Neuronal stem cell (in vitro differentiated cells): Measurements from ENCODE around the gene DAW1.
"Not testable (repeated sequence)": the region's sequence is repeated elsewhere in the genome, so short reads cannot be mapped to it uniquely, and the experiment has no call there.

Experiments used
- DNase-seq: peaks from one replicate; pipeline ENCODE4 v3.0.0-alpha.2; 2013; ENCODE audit warnings: low spot score
- H2AFZ ChIP-seq: one replicate; pipeline ENCODE4 v1.6.1; 2013; ENCODE audit warnings: mild to moderate bottlenecking, low read length, inconsistent platforms
- H2AK5ac ChIP-seq: 2 replicates; pipeline ENCODE4 v1.6.1; 2013; ENCODE audit warnings: low read depth, mild to moderate bottlenecking, inconsistent platforms, low read length, moderate library complexity, mixed read lengths
- H2BK120ac ChIP-seq: 2 replicates; pipeline ENCODE4 v1.6.1; 2013; ENCODE audit warnings: low read depth, mild to moderate bottlenecking, inconsistent platforms, low read length, moderate library complexity, mixed read lengths
- H2BK12ac ChIP-seq: one replicate; pipeline ENCODE4 v1.6.1; 2013; ENCODE audit warnings: low read length, inconsistent platforms
- H2BK15ac ChIP-seq: 2 replicates; pipeline ENCODE4 v1.6.1; 2013; ENCODE audit warnings: mild to moderate bottlenecking, low read length, inconsistent platforms, mixed read lengths
- H2BK5ac ChIP-seq: one replicate; pipeline ENCODE4 v1.6.1; 2013; ENCODE audit warnings: inconsistent platforms, mild to moderate bottlenecking, low read length, moderate library complexity
- H3K14ac ChIP-seq: one replicate; pipeline ENCODE4 v1.6.1; 2013; ENCODE audit warnings: low read length, inconsistent platforms
- H3K18ac ChIP-seq: 2 replicates; pipeline ENCODE4 v1.6.1; 2013; ENCODE audit warnings: low read length, inconsistent platforms
- H3K23ac ChIP-seq: 2 replicates; pipeline ENCODE4 v1.6.1; 2013; ENCODE audit warnings: low read depth, mild to moderate bottlenecking, mixed read lengths, low read length, inconsistent platforms; ENCODE audit not compliant: poor library complexity
- H3K27ac ChIP-seq: replicated peaks from 3 replicates; pipeline ENCODE4 v1.5.1; 2013; ENCODE audit warnings: low read length, inconsistent platforms
- H3K27me3 ChIP-seq, 3 experiments: 2 replicates each; pipeline ENCODE4 v1.6.1; 2013; ENCODE audit warnings: low read length in 3 of 3, mild to moderate bottlenecking in 2 of 3, inconsistent platforms in 1 of 3, low read depth in 1 of 3, mixed read lengths in 1 of 3, moderate library complexity in 1 of 3; ENCODE audit not compliant: control insufficient read depth in 3 of 3, insufficient read depth in 3 of 3
- H3K36me3 ChIP-seq, 2 donors: replicated peaks in 1 of 2; 2 replicates each; pipeline ENCODE4 v1.6.1; 2013; ENCODE audit warnings: low read length in 2 of 2; ENCODE audit not compliant: control insufficient read depth in 2 of 2, insufficient read depth in 2 of 2
- H3K4ac ChIP-seq: 2 replicates; pipeline ENCODE4 v1.6.1; 2013; ENCODE audit warnings: inconsistent platforms, mild to moderate bottlenecking, low read length, moderate library complexity
- H3K4me1 ChIP-seq, 2 donors: 1 replicate in 1 of 2; 2 replicates in 1 of 2; pipeline ENCODE4 v1.6.1; 2013; ENCODE audit warnings: low read length in 2 of 2, low read depth in 1 of 2; ENCODE audit not compliant: control insufficient read depth in 2 of 2, insufficient read depth in 1 of 2
- H3K4me2 ChIP-seq: one replicate; pipeline ENCODE4 v1.6.1; 2013; ENCODE audit warnings: mild to moderate bottlenecking, low read length, inconsistent platforms; ENCODE audit not compliant: insufficient read depth, poor library complexity, severe bottlenecking
- H3K4me3 ChIP-seq, 2 donors: 2 replicates each; pipeline ENCODE4 v1.5.1; 2013; ENCODE audit warnings: low read length in 2 of 2, mild to moderate bottlenecking in 2 of 2, inconsistent platforms in 1 of 2, moderate library complexity in 1 of 2
- H3K79me1 ChIP-seq: one replicate; pipeline ENCODE4 v1.6.1; 2013; ENCODE audit warnings: low read depth, mild to moderate bottlenecking, inconsistent platforms, low read length, moderate library complexity
- H3K9ac ChIP-seq: one replicate; pipeline ENCODE4 v1.6.1; 2013; ENCODE audit warnings: mild to moderate bottlenecking, low read depth, low read length, inconsistent platforms; ENCODE audit not compliant: poor library complexity
- H3K9me3 ChIP-seq, 2 donors: replicated peaks in 1 of 2; 2 replicates each; pipeline versions ENCODE3 to v1.6.1; 2013; ENCODE audit warnings: low read length in 2 of 2, mild to moderate bottlenecking in 2 of 2, inconsistent platforms in 1 of 2, low read depth in 1 of 2, mixed read lengths in 1 of 2, moderate library complexity in 1 of 2; ENCODE audit not compliant: control insufficient read depth in 2 of 2, insufficient read depth in 1 of 2
- H4K8ac ChIP-seq: one replicate; pipeline ENCODE4 v1.6.1; 2013; ENCODE audit warnings: low read depth, mild to moderate bottlenecking, inconsistent platforms, low read length, moderate library complexity
- H4K91ac ChIP-seq: one replicate; pipeline ENCODE4 v1.6.1; 2013; ENCODE audit warnings: low read length, low read depth, mild to moderate bottlenecking, inconsistent platforms; ENCODE audit not compliant: poor library complexity
- WGBS, 2 donors: extraction: QIAGEN DNeasy Blood & Tissue Kit; methylation state at CpG; one replicate each; pipeline ENCODE4 v1.1.7; 2013; ENCODE audit warnings: missing lambda C conversion rate in 2 of 2, mixed read lengths in 1 of 2; ENCODE audit not compliant: insufficient read length in 2 of 2, insufficient replicate concordance in 1 of 2; ENCODE audit errors: extremely low coverage in 2 of 2; 5-methylcytosine and 5-hydroxymethylcytosine counted together

The DAW1 gene

DNA sequence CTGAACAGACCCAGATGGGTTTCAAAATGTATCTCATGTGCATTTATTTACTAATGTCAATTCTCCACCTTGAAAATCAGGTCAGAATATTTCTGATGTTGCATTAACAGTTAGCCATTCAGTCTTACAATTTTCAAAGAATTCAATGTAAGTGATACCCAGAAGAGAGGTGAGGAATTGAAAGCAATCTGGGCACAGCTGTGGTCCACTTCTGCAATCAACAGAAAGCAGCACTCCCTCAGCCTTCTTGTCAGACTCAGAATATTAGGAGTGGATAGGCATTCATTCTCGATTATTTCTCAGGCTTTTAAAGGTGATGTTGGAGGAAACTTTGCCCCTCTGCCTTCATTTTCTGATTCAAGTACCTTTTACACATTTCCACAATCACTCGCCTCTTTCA lies 42.1 kb upstream of the DAW1 start:
- Histone ChIP-seq H3K18ac (no peak overlapping the region), H3K4me1 (no peaks in the 10 kb centered on the region), H3K9ac (no peak overlapping the region), H2AFZ (no peak overlapping the region), H2BK5ac (no peak overlapping the region), H2AK5ac (no peak overlapping the region), H3K9me3 (no peaks in the 10 kb centered on the region), H3K4me3 (no peak overlapping the region), H3K27ac (no peak overlapping the region), H2BK15ac (no peak overlapping the region), H4K91ac (no peak overlapping the region), H3K4me2 (no peak overlapping the region), H3K23ac (no peak overlapping the region), H2BK120ac (no peak overlapping the region), H2BK12ac (no peak overlapping the region), H3K36me3 (no peaks in the 10 kb centered on the region), H3K4ac (no peak overlapping the region), H3K79me1 (no peaks in the 10 kb centered on the region), H4K8ac (no peak overlapping the region), H3K14ac (no peak overlapping the region), H3K27me3 (no peaks in the 10 kb centered on the region)
- DNase-seq = no peak
- 100% methylated on average over 1 of the region's 2 CpGs; no CpG with 5 or more reads in 1 of the 2 donors for WGBS, 2 donors

GRCh38 chr2:227834423-227834822 lies 37.0 kb upstream of the DAW1 start:
- H2AFZ ChIP-seq = no peak overlapping the region
- no peak overlapping the region for H3K18ac ChIP-seq
- no peak overlapping the region for H3K4me2 ChIP-seq
- H3K36me3 ChIP-seq = no peaks in the 10 kb centered on the region
- H3K27ac ChIP-seq = no peak overlapping the region
- H4K8ac ChIP-seq = no peak overlapping the region
- no peak overlapping the region for H3K23ac ChIP-seq
- no peak overlapping the region for H4K91ac ChIP-seq
- H3K79me1 ChIP-seq = no peaks in the 10 kb centered on the region
- no peak overlapping the region for H3K9ac ChIP-seq
- no CpG with 5 or more reads among the region's 10 CpGs for WGBS, 2 donors
- H3K4me1 ChIP-seq = peaks cover 0 to 1% of the 10 kb centered on the region in 2 donors
- H2AK5ac ChIP-seq = no peak overlapping the region
- no peak overlapping the region for H3K4ac ChIP-seq
- no peaks in the 10 kb centered on the region for H3K9me3 ChIP-seq
- H3K27me3 ChIP-seq = no peaks in the 10 kb centered on the region
- DNase-seq = no peak
- no peak overlapping the region for H2BK15ac ChIP-seq
- no peak overlapping the region for H2BK120ac ChIP-seq
- H3K4me3 ChIP-seq = no peak overlapping the region
- no peak overlapping the region for H2BK12ac ChIP-seq
- H2BK5ac ChIP-seq = no peak overlapping the region
- no peak overlapping the region for H3K14ac ChIP-seq

DNA sequence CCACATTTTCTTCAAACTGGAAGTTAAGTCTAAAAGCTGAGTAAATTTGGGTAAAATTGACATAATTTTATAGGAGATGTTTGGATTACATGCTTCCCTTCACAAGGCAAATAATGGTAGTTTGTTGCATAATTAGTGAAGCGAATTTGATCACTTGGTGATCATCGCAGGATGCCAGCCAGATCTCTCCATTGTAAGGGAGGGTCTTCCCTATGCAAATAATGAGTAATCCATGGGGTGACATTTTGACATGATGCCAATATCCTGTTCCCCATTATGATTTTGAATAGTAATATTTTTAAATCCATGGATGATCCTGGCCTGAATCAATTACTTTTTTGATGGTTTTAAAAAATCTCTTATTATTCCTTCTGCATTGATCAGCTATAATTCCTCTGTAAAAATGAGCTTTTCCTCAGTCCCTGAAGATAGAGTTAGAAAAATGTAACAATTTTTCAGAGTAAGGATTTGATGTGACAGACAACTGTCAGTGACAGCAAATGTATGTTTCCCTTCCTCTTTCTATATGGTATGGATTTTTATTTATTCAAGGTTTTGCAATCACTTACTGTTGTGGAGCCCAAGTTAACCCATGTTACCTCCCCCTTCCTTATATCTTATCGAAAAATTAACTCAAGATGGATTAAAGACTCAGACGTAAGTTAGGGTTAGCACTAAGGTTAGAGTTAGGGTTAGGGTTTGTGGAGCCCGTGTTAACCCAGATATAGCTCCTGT lies 36.3 kb upstream of the DAW1 start:
- Histone ChIP-seq H3K36me3 (no peaks in the 10 kb centered on the region), H3K9me3 (no peaks in the 10 kb centered on the region), H3K4ac (no peak overlapping the region), H3K27ac (no peak overlapping the region), H3K18ac (no peak overlapping the region), H3K4me3 (no peak overlapping the region), H2BK120ac (no peak overlapping the region), H3K79me1 (no peaks in the 10 kb centered on the region), H2BK12ac (no peak overlapping the region), H2BK5ac (no peak overlapping the region), H4K91ac (no peak overlapping the region), H3K9ac (no peak overlapping the region), H3K14ac (no peak overlapping the region), H3K4me1 (peaks cover 0 to 1% of the 10 kb centered on the region in 2 donors), H3K23ac (no peak overlapping the region), H2AK5ac (no peak overlapping the region), H2AFZ (no peak overlapping the region), H2BK15ac (no peak overlapping the region), H3K27me3 (no peaks in the 10 kb centered on the region), H3K4me2 (no peak overlapping the region), H4K8ac (no peak overlapping the region)
- no CpG with 5 or more reads among the region's 5 CpGs for WGBS, 2 donors
- DNase-seq = no peak

DNA sequence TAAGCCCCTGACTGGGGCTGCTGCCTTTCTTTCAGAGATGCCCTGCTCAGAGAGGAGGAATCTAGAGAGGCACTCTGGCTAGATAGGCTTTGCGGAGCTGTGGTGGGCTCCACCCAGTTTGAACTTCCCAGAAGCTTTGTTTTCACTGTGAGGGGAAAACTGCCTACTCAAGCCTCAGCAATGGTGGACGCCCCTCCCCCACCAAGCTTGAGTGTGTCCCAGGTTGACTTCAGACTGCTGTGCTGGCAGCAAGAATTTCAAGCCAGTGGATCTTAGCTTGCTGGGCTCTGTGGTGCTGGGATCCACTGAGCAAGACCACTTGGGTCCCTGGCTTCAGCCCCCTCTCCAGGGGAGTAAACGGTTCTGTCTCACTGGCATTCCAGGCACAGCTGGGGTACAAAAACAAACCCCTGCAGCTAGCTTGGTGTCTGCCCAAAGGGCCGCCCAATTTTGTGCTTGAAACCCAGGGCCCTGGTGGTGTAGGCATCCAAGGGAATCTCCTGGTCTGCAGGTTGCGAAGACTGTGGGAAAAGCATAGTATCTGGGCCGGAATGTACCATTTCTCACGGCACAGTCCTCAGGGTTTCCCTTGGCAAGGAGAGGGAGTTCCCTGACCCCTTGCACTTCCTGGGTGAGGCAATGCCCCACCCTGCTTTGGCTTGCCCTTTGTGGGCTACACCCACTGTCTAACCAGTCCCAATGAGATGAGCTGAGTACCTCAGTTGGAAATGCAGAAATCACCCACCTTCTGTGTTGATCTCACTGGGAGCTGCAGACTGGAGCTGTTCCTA lies 31.9 kb upstream of the DAW1 start:
- whole genome bisulfite sequencing, 2 donors = no CpG with 5 or more reads among the region's 7 CpGs
- H2BK5ac ChIP-seq, H2BK12ac ChIP-seq, H2AK5ac ChIP-seq, H3K4me1 ChIP-seq, H3K27me3 ChIP-seq, H3K4me2 ChIP-seq, H3K9me3 ChIP-seq, H3K4me3 ChIP-seq, H3K23ac ChIP-seq, H3K79me1 ChIP-seq, H3K9ac ChIP-seq, H3K4ac ChIP-seq, H2AFZ ChIP-seq, H3K14ac ChIP-seq, H4K91ac ChIP-seq, H4K8ac ChIP-seq, H2BK15ac ChIP-seq, H3K36me3 ChIP-seq, H3K27ac ChIP-seq, H2BK120ac ChIP-seq, DNase-seq, H3K18ac ChIP-seq: not testable (repeated sequence)
